ENCODE data around the gene LRRC71.
"Not testable (repeated sequence)": the region's sequence is repeated elsewhere in the genome, so short reads cannot be mapped to it uniquely, and the experiment has no call there.

LRRC71 gene

DNA sequence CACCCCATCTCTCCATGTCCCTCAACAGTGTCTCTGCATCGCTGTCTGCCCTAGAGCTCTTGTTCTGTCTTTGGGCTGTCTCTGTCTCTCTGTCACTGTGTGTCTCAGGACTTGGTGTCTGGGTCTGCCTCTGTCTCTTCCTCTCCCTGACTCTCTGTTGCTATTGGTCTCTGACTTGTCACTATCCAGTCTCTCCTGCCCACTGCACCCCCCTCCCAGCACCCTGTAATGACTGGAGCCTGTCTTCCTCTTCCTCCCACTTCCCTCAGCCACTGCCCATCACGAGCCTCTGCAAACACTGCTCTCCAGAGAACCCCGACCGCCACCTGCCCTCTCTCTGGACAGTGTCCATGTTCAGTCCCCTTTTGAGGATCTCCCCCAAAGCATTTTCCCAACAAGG is 14.8 kb upstream of the LRRC71 start:
- DNase-seq (ENCODE audit: low read depth, low spot score): no peak

DNA sequence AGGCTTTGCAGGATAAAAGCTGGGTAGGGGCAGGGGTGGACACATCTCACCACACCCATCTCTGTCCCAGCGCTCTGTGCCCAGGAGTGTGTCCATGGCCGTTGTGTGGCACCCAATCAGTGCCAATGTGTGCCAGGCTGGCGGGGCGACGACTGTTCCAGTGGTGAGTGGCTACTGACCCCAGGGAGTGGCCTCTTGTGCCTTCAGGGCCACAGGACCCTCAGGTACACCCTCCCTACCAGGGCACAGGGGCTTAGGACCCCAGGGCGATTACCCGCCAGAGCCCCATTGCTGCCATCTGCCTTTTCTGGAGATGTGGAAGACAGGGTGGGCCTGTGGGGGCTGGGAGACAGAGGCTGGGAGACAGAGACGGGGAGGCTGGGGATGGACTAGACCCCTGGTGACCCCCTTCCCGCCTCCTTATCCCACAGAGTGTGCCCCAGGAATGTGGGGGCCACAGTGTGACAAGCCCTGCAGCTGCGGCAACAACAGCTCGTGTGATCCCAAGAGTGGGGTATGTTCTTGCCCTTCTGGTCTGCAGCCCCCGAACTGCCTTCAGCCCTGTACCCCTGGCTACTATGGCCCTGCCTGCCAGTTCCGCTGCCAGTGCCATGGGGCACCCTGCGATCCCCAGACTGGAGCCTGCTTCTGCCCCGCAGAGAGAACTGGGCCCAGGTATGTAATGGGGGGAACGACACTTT is 14.1 kb upstream of the LRRC71 start:
- DNase-seq (ENCODE audit: low read depth, low spot score): no peak

DNA sequence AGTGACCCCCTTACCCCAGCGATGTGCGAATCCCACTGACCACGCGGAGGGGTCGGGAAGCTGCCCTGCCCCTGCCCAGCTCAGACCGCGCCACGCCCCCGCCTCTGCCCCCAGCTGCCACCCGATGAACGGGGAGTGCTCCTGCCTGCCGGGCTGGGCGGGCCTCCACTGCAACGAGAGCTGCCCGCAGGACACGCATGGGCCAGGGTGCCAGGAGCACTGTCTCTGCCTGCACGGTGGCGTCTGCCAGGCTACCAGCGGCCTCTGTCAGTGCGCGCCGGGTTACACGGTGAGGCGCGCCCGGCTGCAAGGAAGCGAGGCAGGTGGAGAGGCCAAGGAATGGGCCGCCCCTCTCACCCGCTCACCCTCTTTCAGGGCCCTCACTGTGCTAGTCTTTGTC is 11.9 kb upstream of the LRRC71 start:
- DNase-seq (ENCODE audit: low read depth, low spot score): no peak

DNA sequence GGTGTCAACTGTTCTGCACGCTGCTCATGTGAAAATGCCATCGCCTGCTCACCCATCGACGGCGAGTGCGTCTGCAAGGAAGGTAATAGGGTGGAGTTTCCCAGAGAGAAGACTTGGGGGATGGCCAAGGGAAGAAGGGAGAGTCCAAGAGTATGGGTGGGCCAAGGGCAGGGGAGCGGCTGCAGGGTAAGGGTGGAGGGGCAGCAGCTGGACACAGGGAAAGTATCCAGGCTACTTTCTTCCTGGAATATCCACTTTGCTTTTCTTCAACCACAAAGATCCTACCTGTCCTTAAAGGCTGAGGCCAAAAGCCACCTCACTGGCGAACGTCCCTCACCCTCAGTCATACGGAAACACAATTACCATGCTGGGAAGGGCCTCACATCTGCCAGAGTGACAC is 11.5 kb upstream of the LRRC71 start:
- DNase-seq (ENCODE audit: low read depth, low spot score): no peak

DNA sequence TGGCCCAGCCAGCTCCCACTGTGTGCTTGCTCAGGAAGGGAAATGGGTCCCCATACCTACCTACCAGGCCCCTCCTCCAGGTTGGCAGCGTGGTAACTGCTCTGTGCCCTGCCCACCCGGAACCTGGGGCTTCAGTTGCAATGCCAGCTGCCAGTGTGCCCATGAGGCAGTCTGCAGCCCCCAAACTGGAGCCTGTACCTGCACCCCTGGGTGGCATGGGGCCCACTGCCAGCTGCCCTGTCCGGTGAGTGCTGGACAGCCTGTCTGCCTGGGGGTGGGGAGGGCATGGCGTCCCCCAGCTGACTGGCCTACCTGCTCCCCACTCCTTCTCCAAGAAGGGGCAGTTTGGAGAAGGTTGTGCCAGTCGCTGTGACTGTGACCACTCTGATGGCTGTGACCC is 10.8 kb upstream of the LRRC71 start:
- no peak for DNase-seq (ENCODE audit: low read depth, low spot score)

DNA sequence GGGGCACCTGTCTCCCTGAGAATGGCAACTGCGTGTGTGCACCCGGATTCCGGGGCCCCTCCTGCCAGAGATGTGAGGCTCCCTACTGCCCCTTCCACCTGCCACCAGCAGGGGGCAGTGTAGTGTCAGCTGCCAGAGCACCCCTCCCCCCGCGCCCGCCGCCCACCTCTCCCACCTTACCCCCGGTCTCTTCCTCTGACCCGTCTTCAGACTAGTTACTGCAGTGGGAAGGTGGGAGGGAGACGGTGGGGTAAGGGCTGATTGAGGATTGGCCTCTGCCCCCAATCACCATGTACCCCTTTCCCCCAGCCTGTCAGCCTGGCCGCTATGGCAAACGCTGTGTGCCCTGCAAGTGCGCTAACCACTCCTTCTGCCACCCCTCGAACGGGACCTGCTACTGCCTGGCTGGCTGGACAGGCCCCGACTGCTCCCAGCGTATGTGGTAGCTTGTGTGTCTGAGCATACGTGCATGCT is 10.1 kb upstream of the LRRC71 start:
- DNase-seq (ENCODE audit: low read depth, low spot score): no peak

DNA sequence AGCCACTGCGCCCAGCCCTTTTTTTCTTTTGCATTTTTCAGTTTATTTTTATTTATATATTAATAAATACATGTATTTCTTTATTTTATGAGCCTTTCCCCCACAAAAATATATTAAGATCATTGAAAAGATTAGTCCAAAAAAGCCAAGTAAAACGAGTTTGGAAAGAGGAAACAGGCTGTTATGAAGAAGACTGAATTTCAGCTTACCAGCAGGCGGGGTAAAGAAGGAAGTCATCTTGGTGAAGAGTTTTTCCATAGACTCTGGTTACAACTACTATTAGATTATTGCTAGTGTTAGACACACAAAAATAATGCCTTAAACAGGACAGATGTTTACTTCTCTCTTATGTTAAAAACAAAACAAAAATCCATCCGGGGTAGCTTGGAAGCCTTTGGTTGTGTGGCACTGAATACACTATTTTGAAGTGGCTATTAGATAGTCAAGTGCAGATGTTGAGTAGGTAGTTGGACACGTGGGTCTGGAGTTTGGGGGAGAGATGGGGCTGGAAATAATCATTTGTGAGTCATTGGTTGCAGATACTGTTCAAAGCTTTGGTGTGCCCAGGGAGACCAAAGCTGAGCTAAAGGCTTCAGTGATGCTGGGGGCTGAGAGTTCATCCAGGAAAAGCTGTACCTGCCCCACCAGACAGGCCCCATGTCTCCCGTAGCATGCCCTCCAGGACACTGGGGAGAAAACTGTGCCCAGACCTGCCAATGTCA is 8.7 kb upstream of the LRRC71 start:
- no peak for DNase-seq (ENCODE audit: low read depth, low spot score)

DNA sequence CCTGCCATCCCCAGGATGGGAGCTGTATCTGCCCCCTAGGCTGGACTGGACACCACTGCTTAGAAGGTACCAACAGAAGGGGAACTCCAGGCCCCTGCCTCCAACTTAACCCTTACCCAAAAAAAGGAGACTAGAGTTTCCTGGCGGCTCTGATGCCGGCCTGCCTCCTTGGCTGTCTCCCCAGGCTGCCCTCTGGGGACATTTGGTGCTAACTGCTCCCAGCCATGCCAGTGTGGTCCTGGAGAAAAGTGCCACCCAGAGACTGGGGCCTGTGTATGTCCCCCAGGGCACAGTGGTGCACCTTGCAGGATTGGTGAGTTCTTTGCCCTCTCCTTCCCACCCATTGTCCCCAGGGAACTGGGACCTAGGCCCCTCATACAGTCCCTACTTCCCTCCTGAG is 8.1 kb upstream of the LRRC71 start:
- no peak for DNase-seq (ENCODE audit: low read depth, low spot score)

DNA sequence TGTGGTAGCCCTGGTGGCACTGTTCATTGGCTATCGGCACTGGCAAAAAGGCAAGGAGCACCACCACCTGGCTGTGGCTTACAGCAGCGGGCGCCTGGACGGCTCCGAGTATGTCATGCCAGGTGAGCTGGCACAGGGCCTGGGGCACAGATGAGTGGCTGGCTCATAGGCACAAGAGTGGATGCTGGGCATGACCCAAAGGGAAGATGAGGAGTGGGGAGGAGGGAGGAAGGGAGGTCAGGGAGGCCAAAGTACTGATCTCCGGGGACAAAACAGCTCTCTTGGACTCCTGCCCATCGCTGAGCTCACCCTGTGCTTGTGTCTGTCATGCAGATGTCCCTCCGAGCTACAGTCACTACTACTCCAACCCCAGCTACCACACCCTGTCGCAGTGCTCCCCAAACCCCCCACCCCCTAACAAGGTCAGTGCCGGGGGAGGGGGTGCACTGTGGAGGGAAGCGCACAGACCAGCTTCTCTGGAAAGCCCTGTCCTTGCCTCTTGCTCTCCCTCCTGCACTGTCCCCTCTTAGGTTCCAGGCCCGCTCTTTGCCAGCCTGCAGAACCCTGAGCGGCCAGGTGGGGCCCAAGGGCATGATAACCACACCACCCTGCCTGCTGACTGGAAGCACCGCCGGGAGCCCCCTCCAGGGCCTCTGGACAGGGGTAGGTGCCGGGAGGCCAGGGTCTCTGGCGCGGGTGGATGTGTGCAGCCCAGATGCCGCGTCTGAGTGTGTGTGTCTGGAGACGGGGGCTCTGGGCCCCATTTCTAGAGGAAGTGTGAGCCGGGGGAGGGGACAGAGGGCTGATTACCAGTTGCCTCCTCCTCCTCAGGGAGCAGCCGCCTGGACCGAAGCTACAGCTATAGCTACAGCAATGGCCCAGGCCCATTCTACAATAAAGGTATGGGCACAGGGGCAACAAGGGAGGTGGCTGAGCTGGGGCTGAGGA is 7.3 kb upstream of the LRRC71 start:
- no peak for DNase-seq (ENCODE audit: low read depth, low spot score)

DNA sequence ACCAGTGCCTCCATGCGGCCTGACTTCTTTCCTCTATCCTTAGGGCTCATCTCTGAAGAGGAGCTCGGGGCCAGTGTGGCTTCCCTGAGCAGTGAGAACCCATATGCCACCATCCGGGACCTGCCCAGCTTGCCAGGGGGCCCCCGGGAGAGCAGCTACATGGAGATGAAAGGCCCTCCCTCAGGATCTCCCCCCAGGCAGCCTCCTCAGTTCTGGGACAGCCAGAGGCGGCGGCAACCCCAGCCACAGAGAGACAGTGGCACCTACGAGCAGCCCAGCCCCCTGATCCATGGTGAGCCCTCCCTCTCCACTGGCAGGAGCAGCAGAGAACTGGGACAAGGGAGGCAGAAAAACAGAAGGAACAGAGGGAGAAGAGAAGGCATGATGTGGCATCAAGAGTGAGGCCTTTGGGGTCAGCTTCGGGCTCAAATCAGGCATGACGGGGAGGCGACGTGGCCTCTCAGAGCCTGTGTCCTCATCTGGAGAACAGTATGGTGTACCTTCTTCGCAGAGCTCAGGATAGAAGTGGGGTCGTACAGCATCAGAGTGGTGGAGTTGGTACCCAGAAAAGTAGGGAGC is 6.5 kb upstream of the LRRC71 start:
- no peak for DNase-seq (ENCODE audit: low read depth, low spot score)

DNA sequence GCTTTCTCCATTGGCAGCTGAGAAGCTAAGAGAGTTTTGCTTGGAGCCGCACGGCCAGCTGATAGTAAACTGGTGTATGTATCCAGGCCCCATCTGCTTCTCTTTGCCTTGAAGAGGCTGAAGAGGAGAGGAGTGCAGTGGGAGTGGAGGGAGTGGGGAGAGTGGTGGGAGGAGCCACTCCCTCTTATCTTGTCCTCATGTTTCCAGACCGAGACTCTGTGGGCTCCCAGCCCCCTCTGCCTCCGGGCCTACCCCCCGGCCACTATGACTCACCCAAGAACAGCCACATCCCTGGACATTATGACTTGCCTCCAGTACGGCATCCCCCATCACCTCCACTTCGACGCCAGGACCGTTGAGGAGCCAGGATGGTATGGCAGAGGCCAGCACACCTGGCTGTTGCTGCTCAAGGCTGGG is 6.0 kb upstream of the LRRC71 start:
- DNase-seq (ENCODE audit: low read depth, low spot score): no peak

DNA sequence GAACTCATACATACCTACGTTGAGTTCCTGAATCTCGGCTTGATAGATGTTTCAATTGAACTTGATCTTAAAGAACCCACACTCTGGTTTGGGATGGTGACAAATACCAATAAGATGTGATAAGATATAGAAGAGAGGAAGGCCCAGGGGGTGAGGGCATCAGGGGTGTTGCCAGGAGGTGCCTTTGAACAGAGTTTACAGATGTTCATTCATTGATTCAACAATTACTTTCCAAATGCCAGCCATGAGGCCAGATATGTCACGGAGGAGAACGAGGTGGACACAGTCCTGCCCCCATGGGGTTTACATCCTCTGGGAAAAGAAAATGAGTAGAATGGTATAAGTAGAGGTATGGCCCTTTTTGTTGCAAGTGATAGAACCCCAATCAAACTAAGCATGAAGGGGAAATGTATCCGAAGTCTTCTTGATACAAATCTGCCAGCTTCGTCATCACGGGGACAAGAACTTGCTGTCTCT is 659 bp downstream of the LRRC71 start:
- DNase-seq (ENCODE audit: low read depth, low spot score): no peak

DNA sequence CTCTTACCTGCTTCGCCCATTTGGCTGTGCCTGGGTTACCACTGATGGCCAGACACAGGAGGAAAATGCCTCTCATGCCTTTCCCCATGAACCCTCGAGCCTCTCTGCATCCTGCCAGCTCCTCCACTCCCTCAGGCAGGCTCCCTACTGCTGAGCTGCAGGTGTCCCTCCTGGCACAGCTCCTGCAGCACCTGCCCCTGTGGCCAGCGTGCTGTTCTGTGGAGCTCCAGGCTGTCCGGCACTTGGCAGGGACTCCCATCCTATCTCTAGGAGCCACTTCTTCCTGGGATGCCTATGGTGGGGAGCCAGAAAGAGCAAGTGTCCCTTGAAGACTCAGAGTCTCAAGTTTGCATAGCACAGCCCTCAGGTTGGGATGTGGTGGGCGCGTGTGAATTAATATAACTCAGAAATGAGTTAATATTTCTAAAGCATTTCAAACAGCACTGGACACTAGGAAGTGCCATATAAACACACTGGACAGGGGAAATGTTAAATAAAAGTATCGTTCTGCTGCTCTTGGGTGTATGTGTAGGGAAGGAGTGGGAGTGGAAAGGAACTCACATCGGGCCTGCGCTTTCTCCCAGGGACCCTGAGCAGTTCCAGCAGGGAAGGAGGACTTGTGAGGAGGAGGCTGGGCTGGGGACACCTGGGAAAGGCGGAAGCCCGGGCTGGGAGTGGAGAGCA is 2.7 kb downstream of the LRRC71 start:
- DNase-seq (ENCODE audit: low read depth, low spot score): no peak

DNA sequence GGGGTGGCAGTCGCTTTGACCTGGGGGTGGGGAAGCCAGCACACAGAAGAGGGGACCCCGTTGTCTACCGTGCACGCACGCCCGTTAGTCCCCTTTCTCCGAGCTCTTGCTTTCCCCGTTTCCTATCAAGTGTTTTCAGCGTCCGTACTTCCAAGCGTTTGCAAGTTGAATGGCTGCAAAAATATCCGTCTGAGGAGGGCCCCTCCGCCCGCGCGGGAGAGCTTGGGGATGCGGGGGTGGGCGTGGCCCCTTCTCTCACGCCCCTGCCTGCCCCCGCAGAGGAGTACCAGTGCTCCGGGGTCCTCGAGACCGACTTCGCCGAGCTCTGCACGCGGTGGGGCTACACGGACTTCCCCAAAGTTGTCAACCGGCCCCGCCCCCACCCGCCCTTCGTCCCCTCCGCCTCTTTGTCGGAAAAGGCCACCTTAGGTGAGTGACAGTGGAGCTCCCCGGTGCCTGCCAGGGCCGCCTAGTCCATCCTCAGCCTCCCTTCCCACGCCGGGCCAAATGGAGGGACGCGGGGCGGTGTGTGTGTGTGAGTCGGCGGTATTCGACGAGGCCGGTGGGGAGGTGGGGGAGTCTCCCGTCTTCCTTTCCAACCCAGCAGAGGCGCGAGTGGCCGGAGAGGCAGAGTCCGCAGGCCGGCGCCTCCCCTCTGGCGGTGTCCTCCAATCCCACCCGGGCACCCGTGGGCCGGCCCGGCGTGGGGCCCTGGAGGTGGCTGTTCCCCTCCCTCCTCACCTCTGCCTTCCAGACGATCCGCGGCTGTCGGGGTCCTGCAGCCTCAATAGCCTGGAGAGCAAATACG is 3.4 kb downstream of the LRRC71 start:
- DNase-seq (ENCODE audit: low read depth, low spot score): no peak

DNA sequence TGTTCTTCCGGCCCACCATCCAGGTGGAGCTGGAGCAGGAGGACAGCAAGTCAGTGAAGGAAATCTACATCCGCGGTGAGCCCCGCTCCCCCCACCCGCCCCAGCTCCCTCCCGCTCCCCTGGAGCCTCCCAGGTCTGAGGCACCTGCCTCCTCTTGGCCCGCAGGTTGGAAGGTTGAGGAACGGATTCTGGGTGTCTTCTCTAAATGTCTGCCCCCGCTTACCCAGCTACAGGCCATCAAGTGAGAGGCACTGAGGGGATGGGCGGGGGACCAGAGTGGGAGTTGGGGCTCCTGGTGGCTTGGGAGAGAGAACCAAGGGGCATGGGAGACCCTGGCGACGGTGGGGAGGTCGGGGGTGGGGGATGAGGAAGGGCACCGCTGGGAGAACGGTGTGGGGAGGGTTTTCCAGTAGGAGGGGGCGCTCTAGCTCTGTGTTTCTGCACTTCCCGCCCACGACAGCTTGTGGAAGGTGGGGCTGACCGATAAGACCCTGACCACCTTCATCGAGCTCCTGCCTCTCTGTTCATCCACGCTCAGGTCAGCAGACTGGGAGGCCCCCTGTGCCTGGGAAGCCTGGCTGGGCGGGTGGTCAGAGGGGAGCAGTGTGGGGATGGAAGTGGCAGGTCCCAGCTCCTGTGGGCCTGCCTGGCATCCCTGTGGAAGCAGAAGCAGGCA is 4.2 kb downstream of the LRRC71 start:
- no peak for DNase-seq (ENCODE audit: low read depth, low spot score)

DNA sequence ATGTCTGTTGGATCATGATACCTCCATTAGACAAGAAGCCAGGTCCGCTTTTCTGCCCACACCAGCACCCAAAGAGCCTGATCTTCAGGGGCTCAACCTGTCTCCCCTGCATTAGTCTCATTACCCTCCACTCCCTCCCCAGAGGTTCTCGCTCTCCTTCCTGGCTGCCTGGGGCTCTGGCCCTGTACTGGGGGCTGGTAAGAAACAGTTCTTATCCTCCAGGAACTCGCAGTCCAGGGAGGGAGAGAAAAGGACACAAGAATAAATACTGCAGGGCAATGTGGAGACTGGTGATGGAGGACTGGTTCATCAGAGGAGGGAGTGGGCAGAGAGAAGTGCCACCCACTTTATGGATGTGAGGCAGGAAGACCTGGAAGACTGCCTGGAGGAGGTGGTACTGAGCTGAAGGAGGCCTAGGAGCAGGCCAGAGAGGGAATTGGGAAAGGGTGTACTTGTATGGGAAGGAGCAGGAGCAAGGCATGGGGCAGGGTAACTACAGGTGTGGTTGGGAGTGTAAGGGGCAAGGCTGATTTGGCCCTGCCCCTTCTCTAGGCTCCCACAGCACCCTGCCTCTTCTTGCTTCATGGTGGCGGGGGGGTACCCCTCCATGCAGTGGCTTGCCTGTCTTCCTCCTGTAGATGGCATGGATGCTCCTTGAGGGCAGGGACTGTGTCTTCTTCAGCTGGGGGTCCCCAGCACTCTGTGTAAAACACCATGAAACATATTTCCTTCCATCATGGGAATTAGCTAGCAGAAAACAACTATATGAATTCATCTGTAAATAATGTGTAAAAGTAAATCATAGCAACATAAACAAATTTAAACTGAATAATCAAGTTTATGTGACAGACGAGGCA is 5.0 kb downstream of the LRRC71 start:
- DNase-seq (ENCODE audit: low read depth, low spot score): no peak

DNA sequence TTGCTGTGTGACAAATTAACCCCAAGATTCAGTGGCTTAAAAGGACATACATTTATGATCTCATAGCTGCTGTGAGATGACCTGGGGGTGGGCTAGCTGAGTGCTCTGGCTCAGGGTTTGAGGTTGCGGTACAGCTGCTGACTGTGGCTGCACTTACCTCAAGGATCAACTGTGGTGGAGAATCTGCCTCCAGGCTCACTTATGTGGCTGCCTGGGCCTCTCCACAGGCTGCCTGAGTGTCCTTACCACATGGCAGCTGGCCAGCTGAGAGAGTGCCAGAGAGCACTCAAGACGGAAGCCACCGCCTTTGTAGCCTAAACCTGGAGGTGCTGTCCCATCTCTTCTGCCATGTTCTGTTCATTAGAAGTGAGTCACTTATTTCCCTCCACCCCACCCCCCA is 5.7 kb downstream of the LRRC71 start:
- no peak for DNase-seq (ENCODE audit: low read depth, low spot score)

DNA sequence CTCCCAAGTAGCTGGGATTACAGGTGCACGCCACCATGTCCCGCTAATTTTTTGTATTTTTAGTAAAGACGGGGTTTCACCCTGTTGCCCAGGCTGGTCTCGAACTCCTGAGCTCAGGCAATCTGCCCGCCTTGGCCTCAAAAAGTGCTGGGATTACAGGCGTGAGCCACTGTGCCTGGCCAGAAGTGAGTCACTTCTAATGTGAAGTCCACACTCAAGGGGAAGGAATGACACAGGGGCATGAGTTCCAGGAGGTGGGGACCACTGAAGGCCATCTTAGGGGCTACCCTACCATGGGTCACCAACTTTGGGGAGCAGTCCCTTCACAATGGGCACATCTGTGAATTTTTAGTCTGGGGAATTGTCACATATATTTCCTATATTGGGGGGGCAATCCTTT is 6.3 kb downstream of the LRRC71 start:
- DNase-seq (ENCODE audit: low read depth, low spot score): not testable (repeated sequence)
